ENCODE results near the gene IFNAR2. TPM values are rescaled to one million over a fixed set of nuclear protein-coding genes. Genes with fewer than 3 reads are reported as not detected.

IFNAR2 gene
- total and polyA plus RNA-seq, 7 donors, result 3.3 to 10.0 (median 4.2) TPM

GRCh38 chr21:33278721-33279120, 49.0 kb downstream of the IFNAR2 start:
- TF ChIP-seq CTCF (IDR thresholded peaks at IDR 0.05), result no peak
- H3K27ac ChIP-seq, result no peak overlapping the region
- DNase-seq (no peak), ATAC-seq (no peak)
- no peaks in the 10 kb centered on the region for H3K27me3 ChIP-seq (ENCODE audit: insufficient read depth in 3 of 3, low read length in 2 of 3)
- WGBS, 3 donors, result 84 to 92% (median 87%) methylated on average over 2 of the region's 2 CpGs
- intact Hi-C loops (cut with DNase I), result no loop called here
- H3K9me3 ChIP-seq, result peaks cover 9% of the 10 kb centered on the region
- no peak overlapping the region for H3K4me3 ChIP-seq
- no peaks in the 10 kb centered on the region for H3K4me1 ChIP-seq
- peaks cover 0 to 31% of the 10 kb centered on the region in 2 donors for H3K36me3 ChIP-seq (ENCODE audit: insufficient read depth in 1 of 2, low read depth in 1 of 2)

- intact Hi-C loops (cut with DNase I), result no loop called here
- Histone ChIP-seq H3K4me3 (no peak overlapping the region), H3K36me3 (ENCODE audit: insufficient read depth in 1 of 2, low read depth in 1 of 2) (peaks cover 0 to 36% of the 10 kb centered on the region in 2 donors), H3K4me1 (no peaks in the 10 kb centered on the region), H3K9me3 (peaks cover 9% of the 10 kb centered on the region), H3K27me3 (ENCODE audit: insufficient read depth in 3 of 3, low read length in 2 of 3) (no peaks in the 10 kb centered on the region), H3K27ac (no peak overlapping the region)
- 85 to 99% (median 98%) methylated on average over 3 of the region's 3 CpGs for WGBS, 3 donors
- no peak for TF ChIP-seq CTCF (IDR thresholded peaks at IDR 0.05)
- DNase-seq, result no peak
- ATAC-seq, result no peak
Measured at GRCh38 chr21:33279330-33279820, 49.6 kb downstream of the IFNAR2 start.

Other genes starting within 250 kb of the IFNAR2 start
- under 1 TPM in 3 of 4 donors, not detected in 1; 0.08 to 0.22 (median 0.21) TPM for gene OLIG2, start 204.0 kb upstream of the IFNAR2 start, total RNA-seq
- gene OLIG2, start 204.0 kb upstream of the IFNAR2 start, polyA plus RNA-seq, result under 1 TPM in 1 of 3 donors, not detected in 2; 0.03 TPM
- gene OLIG1, start 159.8 kb upstream of the IFNAR2 start, total RNA-seq, result 1 to 10 TPM in 1 of 4 donors, under 1 TPM in 2, not detected in 1; 0.10 to 3.4 (median 0.44) TPM
- under 1 TPM; 0.07 to 0.74 (median 0.23) TPM for gene OLIG1, start 159.8 kb upstream of the IFNAR2 start, polyA plus RNA-seq
- 1 to 10 TPM; 4.4 to 8.1 (median 6.6) TPM for gene IL10RB, start 36.4 kb downstream of the IFNAR2 start, total RNA-seq
- 1 to 10 TPM; 5.6 to 9.3 (median 8.5) TPM for gene IL10RB, start 36.4 kb downstream of the IFNAR2 start, polyA plus RNA-seq
- 10 to 100 TPM; 16.1 to 20.8 (median 18.2) TPM for gene IFNAR1, start 95.0 kb downstream of the IFNAR2 start, total RNA-seq
- gene IFNAR1, start 95.0 kb downstream of the IFNAR2 start, polyA plus RNA-seq, result 10 to 100 TPM; 10.4 to 31.6 (median 10.9) TPM
- gene IFNGR2, start 173.5 kb downstream of the IFNAR2 start, total RNA-seq, result 10 to 100 TPM; 16.0 to 42.9 (median 31.3) TPM
- gene IFNGR2, start 173.5 kb downstream of the IFNAR2 start, polyA plus RNA-seq, result 10 to 100 TPM; 11.7 to 24.7 (median 22.2) TPM

Measured in psoas muscle (tissue), 8 donors.